IPS DF 19.7 (cell line): ENCODE data around the gene MOXD1.
"Not testable (repeated sequence)": the region's sequence is repeated elsewhere in the genome, so short reads cannot be mapped to it uniquely, and the experiment has no call there.

Source experiments
- DNase-seq: peaks from one replicate; pipeline ENCODE4 v3.0.0-alpha.2; 2013; ENCODE audit warnings: low read depth, low spot score

The MOXD1 gene

GRCh38 chr6:132354517-132355167 lies 46.6 kb downstream of the MOXD1 start:
- DNase-seq: peak; percentile 7

GRCh38 chr6:132351986-132352385 lies 49.3 kb downstream of the MOXD1 start:
- not testable (repeated sequence) for DNase-seq

- DNase-seq: no peak
These were observed 53.0 kb downstream of the MOXD1 start for GRCh38 chr6:132348231-132348630.

- DNase-seq: no peak
These were observed 56.5 kb downstream of the MOXD1 start for GRCh38 chr6:132344811-132345210.

- no peak for DNase-seq
These were observed 59.6 kb downstream of the MOXD1 start for GRCh38 chr6:132341646-132342045.

- no peak for DNase-seq
These were observed 66.8 kb downstream of the MOXD1 start for GRCh38 chr6:132334521-132334885.

- DNase-seq: peak; percentile 45
These were observed 67.4 kb downstream of the MOXD1 start for GRCh38 chr6:132333639-132334520.

GRCh38 chr6:132330759-132331158 lies 70.5 kb downstream of the MOXD1 start:
- DNase-seq: no peak

- no peak for DNase-seq
These were observed 78.9 kb downstream of the MOXD1 start for GRCh38 chr6:132322398-132322797.

GRCh38 chr6:132320007-132320406 lies 81.3 kb downstream of the MOXD1 start:
- no peak for DNase-seq

GRCh38 chr6:132316970-132317369 lies 84.3 kb downstream of the MOXD1 start:
- no peak for DNase-seq

GRCh38 chr6:132314432-132314831 lies 86.8 kb downstream of the MOXD1 start:
- no peak for DNase-seq

GRCh38 chr6:132310921-132311320 lies 90.4 kb downstream of the MOXD1 start:
- DNase-seq: no peak

GRCh38 chr6:132310151-132310550 lies 91.1 kb downstream of the MOXD1 start:
- DNase-seq: not testable (repeated sequence)

GRCh38 chr6:132304891-132305305 lies 96.4 kb downstream of the MOXD1 start:
- no peak for DNase-seq

GRCh38 chr6:132300323-132300949 lies 100.8 kb downstream of the MOXD1 start:
- no peak for DNase-seq

- DNase-seq: no peak
These were observed 102.8 kb downstream of the MOXD1 start for GRCh38 chr6:132298344-132298949.

- DNase-seq: no peak
These were observed 111.5 kb downstream of the MOXD1 start for GRCh38 chr6:132289756-132290155.

GRCh38 chr6:132287101-132287500 lies 114.2 kb downstream of the MOXD1 start:
- DNase-seq: no peak

- no peak for DNase-seq
These were observed 114.8 kb downstream of the MOXD1 start for GRCh38 chr6:132286298-132287019.

- no peak for DNase-seq
These were observed 116.1 kb downstream of the MOXD1 start for GRCh38 chr6:132285004-132285780.
